GM20000 (cell line): Measurements from ENCODE around the gene C20orf144.

Experiments used
- DNase-seq: peaks from one replicate; pipeline ENCODE4 v3.0.0; 2012; ENCODE audit warnings: low spot score
- TF ChIP-seq, protein P1 (sequence below): IDR thresholded peaks from 2 replicates; pipeline ENCODE4 v1.5.1; 2012; ENCODE audit warnings: mild to moderate bottlenecking, control low read depth; ENCODE audit errors: extremely low read depth, missing control alignments

Gene C20orf144

GRCh38 chr20:33681728-33682353, 19.7 kb downstream of the C20orf144 start:
- TF ChIP-seq, protein P1, sequence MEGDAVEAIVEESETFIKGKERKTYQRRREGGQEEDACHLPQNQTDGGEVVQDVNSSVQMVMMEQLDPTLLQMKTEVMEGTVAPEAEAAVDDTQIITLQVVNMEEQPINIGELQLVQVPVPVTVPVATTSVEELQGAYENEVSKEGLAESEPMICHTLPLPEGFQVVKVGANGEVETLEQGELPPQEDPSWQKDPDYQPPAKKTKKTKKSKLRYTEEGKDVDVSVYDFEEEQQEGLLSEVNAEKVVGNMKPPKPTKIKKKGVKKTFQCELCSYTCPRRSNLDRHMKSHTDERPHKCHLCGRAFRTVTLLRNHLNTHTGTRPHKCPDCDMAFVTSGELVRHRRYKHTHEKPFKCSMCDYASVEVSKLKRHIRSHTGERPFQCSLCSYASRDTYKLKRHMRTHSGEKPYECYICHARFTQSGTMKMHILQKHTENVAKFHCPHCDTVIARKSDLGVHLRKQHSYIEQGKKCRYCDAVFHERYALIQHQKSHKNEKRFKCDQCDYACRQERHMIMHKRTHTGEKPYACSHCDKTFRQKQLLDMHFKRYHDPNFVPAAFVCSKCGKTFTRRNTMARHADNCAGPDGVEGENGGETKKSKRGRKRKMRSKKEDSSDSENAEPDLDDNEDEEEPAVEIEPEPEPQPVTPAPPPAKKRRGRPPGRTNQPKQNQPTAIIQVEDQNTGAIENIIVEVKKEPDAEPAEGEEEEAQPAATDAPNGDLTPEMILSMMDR, result no peak
- DNase-seq, result no peak

GRCh38 chr20:33684533-33685327, 22.6 kb downstream of the C20orf144 start:
- DNase-seq, result no peak

DNA sequence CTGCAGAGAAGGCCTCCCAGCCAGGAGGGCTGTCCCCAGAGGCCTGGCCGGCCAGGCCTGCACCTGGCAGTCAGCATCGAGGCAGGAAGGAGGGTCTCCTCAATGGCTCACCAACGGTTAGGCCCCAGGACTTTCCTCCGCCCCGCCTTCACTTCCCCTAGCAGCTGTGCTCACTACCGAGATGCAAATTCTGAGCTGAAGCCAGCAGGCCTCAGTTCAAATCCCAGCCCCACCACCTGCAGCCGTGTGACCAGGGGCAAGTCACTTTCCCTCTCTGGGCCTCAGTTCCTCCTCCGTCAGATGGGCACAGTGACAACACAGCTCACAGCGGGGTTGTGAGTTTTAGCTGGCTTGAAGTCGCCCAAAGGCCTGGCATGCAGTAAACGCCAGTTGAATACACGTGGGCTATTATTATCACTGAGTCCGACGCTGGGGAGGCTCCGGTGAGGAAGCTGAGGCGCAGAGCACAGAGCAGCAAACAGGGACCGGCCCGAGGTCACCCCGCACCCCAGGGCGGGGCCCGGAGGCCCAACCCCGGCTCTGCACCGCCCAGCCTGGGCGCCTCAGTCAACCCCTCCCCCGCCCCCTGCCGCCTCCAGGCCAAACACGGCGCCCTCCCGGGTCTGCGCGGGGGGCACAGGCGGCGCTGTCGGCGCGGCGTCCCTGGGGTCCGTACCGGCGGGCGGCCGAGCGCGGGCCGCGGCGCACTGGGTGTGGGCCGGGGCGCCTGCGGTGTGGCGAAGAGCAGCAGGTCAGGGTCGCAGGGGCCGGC, 23.4 kb downstream of the C20orf144 start:
- TF ChIP-seq, protein P1, result no peak
- DNase-seq, result peak; percentile 86

More at GRCh38 chr20:33684533-33685327, 22.6 kb downstream of the C20orf144 start:
- TF ChIP-seq, protein P1, result no peak

GRCh38 chr20:33686100-33686983, 24.2 kb downstream of the C20orf144 start, which contains the start of gene E2F1:
Gene E2F1 (minus strand): TSS chr20:33686385. CDS start chr20:33686264, 121 bp downstream.
- DNase-seq, result peak; percentile 99
- TF ChIP-seq, protein P1, result no peak

- DNase-seq, result no peak
- TF ChIP-seq, protein P1, result no peak
These were observed 24.8 kb downstream of the C20orf144 start for GRCh38 chr20:33686984-33687366.

- no peak for DNase-seq
- TF ChIP-seq, protein P1, result no peak
These were observed 25.3 kb downstream of the C20orf144 start for GRCh38 chr20:33687370-33687915.
